Activated CD4-positive, alpha-beta T cell treated with anti-CD3 and anti-CD28 coated beads for 1 hour (primary cell): ENCODE results near the gene CROCC2.

Source experiments
- DNase-seq: peaks from one replicate; pipeline ENCODE4 v3.0.0-alpha.2; 2020

CROCC2 gene

GRCh38 chr2:240960309-240960970 is 54.3 kb downstream of the CROCC2 start:
- no peak for DNase-seq

- DNase-seq = no peak
These were observed 55.1 kb downstream of the CROCC2 start for GRCh38 chr2:240960971-240961876.

GRCh38 chr2:240961910-240962299 is 55.8 kb downstream of the CROCC2 start:
- no peak for DNase-seq

- DNase-seq = no peak
These were observed 56.3 kb downstream of the CROCC2 start for GRCh38 chr2:240962300-240963064.

GRCh38 chr2:240963065-240963867 is 57.1 kb downstream of the CROCC2 start:
- DNase-seq = peak; percentile 6

GRCh38 chr2:240963868-240964703 is 58.0 kb downstream of the CROCC2 start:
- no peak for DNase-seq

- no peak for DNase-seq
These were observed 58.7 kb downstream of the CROCC2 start for GRCh38 chr2:240964704-240965295.

GRCh38 chr2:240965296-240965904 is 59.3 kb downstream of the CROCC2 start:
- DNase-seq = no peak

- DNase-seq = no peak
These were observed 59.8 kb downstream of the CROCC2 start for GRCh38 chr2:240965905-240966456.

- DNase-seq = no peak
These were observed 60.3 kb downstream of the CROCC2 start for GRCh38 chr2:240966457-240966905.

GRCh38 chr2:240966906-240967680 is 61.0 kb downstream of the CROCC2 start:
- DNase-seq = no peak

GRCh38 chr2:240967681-240968621 is 61.8 kb downstream of the CROCC2 start:
- DNase-seq = no peak

GRCh38 chr2:240968731-240969624 is 62.8 kb downstream of the CROCC2 start:
- DNase-seq = no peak

- no peak for DNase-seq
These were observed 64.0 kb downstream of the CROCC2 start for GRCh38 chr2:240970104-240970503.

GRCh38 chr2:240970816-240971215 is 64.7 kb downstream of the CROCC2 start:
- DNase-seq = no peak

- no peak for DNase-seq
These were observed 66.1 kb downstream of the CROCC2 start for GRCh38 chr2:240972201-240972600.
